Measurements from ENCODE around the gene HM13. TPM values are rescaled to one million over a fixed set of nuclear protein-coding genes. Genes with fewer than 3 reads are reported as not detected.

HM13 gene
- total and polyA plus RNA-seq, 2 of the 13 experiments (the other 11 are each of a cell fraction or from before 2014, with no cell fraction given): 118 to 243 TPM

DNA sequence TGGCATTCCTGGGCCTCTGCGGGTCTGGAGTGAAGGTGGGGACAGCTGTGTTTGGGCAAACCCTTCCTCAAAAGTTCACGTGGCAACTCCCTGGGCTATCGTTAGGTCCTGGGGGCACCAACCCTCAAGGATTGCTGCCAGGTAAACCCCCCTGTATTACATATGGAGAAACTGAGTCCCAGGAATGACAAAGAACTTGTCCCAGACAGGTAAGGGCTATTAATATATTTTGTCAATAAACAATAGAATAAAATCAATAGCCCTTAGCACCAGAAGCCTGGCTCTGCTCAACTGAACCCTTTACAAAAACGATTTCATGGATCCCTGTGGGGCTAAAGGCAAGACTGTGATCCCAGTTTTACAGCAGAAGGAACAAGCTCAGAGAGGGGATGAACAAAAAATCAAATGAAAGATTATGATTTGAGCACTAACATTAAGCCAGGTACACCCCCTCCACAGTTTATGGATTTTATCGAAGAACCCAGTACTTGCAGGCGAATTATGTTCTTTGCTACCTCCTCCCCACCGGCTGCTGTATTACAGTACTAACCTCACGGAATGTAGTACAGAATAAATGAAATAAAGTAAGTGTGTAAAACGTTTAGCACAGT, 93.5 kb downstream of the HM13 start:
- no peak overlapping the region for H2AFZ ChIP-seq (ENCODE audit: low read length)
- peaks cover 19% of the 10 kb centered on the region for H4K20me1 ChIP-seq (ENCODE audit: insufficient read depth, low read length)
- 2% methylated on average over 9 of the region's 9 CpGs for WGBS (ENCODE audit: low lambda C conversion rate)
- H3K4me3 ChIP-seq (replicated peaks in 1 of 3; ENCODE audit: insufficient read depth in 1 of 3, low read depth in 2 of 3, low read length in 3 of 3): peak overlapping the region; percentile 81 to 99 (median 95)
- no TSS peak for BruUV-seq (replicated peaks)
- in situ Hi-C loops (cut with HindIII; ENCODE audit: extremely low pct_ligation_motif_present, low pct_unique_long_range_greater_than_20kb) (no loop called here), intact Hi-C loops (cut with micrococcal nuclease; ENCODE audit: unreplicated experiment) (loop anchor here (5.0 kb wide), 1 partner anchor 115 kb away; the partner anchor contains the start of gene BCL2L1)
- ATAC-seq (no peak), FAIRE-seq (no peak), DNase-seq (ENCODE audit: low spot score) (peak; percentile 62)
- peaks cover 68% of the 10 kb centered on the region for H3K4me1 ChIP-seq (ENCODE audit: insufficient read depth, low read length)
- H3K36me3 ChIP-seq (replicated peaks in 1 of 2; ENCODE audit: control insufficient read depth in 1 of 2, insufficient read depth in 2 of 2, low read length in 2 of 2): peaks cover 0 to 5% of the 10 kb centered on the region in 2 experiments; a peak in 4 of 5 replicates
- peak overlapping the region; percentile 99 for H3K9ac ChIP-seq (ENCODE audit: insufficient read depth, low read depth, low read length)
- peak overlapping the region; percentile 98 for H3K27ac ChIP-seq (ENCODE audit: extremely low read length, insufficient read depth, low read length)
- ChIA-PET CTCF (ENCODE audit: low intra/inter-chr PET ratio, low total read pairs) (interaction anchor here (0.9 to 8.3 kb wide), 2 partner anchors 37 to 45 kb away, joined by 3 to 335 read pairs; no protein-coding TSS in a partner anchor), POLR2A (interaction anchor here (0.6 to 13.6 kb wide), 21 partner anchors 7 to 132 kb away, joined by 3 to 1427 read pairs (median 13); partner anchors contain the start of genes BCL2L1 and TPX2)
- peaks cover 40% of the 10 kb centered on the region for H3K79me2 ChIP-seq (ENCODE audit: insufficient read depth, low read length)
- no peaks in the 10 kb centered on the region for H3K9me3 ChIP-seq (ENCODE audit: low read length)
- H3K27me3 ChIP-seq (ENCODE audit: control insufficient read depth in 1 of 2, insufficient read depth in 2 of 2, low read length in 2 of 2): no peaks in the 10 kb centered on the region; a peak in 1 of 5 replicates
- peak overlapping the region; percentile 94 for H3K4me2 ChIP-seq (ENCODE audit: low read depth, low read length)
- 0 out of 2 replicates have a peak, but pooled peaks have one; percentile 16 for TF ChIP-seq ZNF75D (CRISPR knock-in tag; IDR thresholded peaks at IDR 0.05; ENCODE audit: borderline replicate concordance)
- peak; percentile 91; the same call in 1 of the 2 replicates for TF ChIP-seq CHD4 (IDR thresholded peaks at IDR 0.05; ENCODE audit: borderline replicate concordance, low read length)
- TF ChIP-seq KDM6A (CRISPR knock-in tag; IDR thresholded peaks at IDR 0.05; ENCODE audit: low read depth): peak; percentile 0; the same call in 1 of the 2 replicates
- TF ChIP-seq MTF1 (CRISPR knock-in tag; IDR thresholded peaks at IDR 0.05): no peak
- peak; percentile 3 for TF ChIP-seq TEAD3 (CRISPR knock-in tag; optimal IDR thresholded peaks at IDR 0.05; ENCODE audit: borderline replicate concordance)
- no peak for TF ChIP-seq ZNF432 (CRISPR knock-in tag; IDR thresholded peaks at IDR 0.05; ENCODE audit: borderline replicate concordance)
- no peak for TF ChIP-seq FOSL2 (CRISPR knock-in tag; IDR thresholded peaks at IDR 0.05)
- TF ChIP-seq XBP1 (CRISPR knock-in tag; IDR thresholded peaks at IDR 0.05): no peak; the same call in 1 of the 2 replicates
- peak; percentile 38 for TF ChIP-seq PCBP2 (optimal IDR thresholded peaks at IDR 0.05; ENCODE audit: low read depth, low read length, poor library complexity, severe bottlenecking)
- 0 out of 2 replicates have a peak, but pooled peaks have one; percentile 17 for TF ChIP-seq KLF6 (CRISPR knock-in tag; IDR thresholded peaks at IDR 0.05)
- TF ChIP-seq CAMTA2 (CRISPR knock-in tag; IDR thresholded peaks at IDR 0.05; ENCODE audit: borderline replicate concordance): no peak
- TF ChIP-seq SYNCRIP (IDR thresholded peaks at IDR 0.05; ENCODE audit: insufficient read depth, low read depth, low read length): no peak
- TF ChIP-seq ZNF292 (CRISPR knock-in tag; IDR thresholded peaks at IDR 0.05; ENCODE audit: borderline replicate concordance, low read depth): no peak
- peak; percentile 7; the same call in 1 of the 2 replicates for TF ChIP-seq ZBTB14 (CRISPR knock-in tag; IDR thresholded peaks at IDR 0.05)
- TF ChIP-seq, protein P1, sequence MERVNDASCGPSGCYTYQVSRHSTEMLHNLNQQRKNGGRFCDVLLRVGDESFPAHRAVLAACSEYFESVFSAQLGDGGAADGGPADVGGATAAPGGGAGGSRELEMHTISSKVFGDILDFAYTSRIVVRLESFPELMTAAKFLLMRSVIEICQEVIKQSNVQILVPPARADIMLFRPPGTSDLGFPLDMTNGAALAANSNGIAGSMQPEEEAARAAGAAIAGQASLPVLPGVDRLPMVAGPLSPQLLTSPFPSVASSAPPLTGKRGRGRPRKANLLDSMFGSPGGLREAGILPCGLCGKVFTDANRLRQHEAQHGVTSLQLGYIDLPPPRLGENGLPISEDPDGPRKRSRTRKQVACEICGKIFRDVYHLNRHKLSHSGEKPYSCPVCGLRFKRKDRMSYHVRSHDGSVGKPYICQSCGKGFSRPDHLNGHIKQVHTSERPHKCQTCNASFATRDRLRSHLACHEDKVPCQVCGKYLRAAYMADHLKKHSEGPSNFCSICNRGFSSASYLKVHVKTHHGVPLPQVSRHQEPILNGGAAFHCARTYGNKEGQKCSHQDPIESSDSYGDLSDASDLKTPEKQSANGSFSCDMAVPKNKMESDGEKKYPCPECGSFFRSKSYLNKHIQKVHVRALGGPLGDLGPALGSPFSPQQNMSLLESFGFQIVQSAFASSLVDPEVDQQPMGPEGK (CRISPR knock-in tag; IDR thresholded peaks at IDR 0.05): 0 out of 2 replicates have a peak, but pooled peaks have one; percentile 57
- TF ChIP-seq SMAD3 (CRISPR knock-in tag; IDR thresholded peaks at IDR 0.05): 0 out of 2 replicates have a peak, but pooled peaks have one; percentile 29
- peak; percentile 25; the same call in 1 of the 2 replicates for TF ChIP-seq SP4 (CRISPR knock-in tag; IDR thresholded peaks at IDR 0.05)
- TF ChIP-seq, protein P2, sequence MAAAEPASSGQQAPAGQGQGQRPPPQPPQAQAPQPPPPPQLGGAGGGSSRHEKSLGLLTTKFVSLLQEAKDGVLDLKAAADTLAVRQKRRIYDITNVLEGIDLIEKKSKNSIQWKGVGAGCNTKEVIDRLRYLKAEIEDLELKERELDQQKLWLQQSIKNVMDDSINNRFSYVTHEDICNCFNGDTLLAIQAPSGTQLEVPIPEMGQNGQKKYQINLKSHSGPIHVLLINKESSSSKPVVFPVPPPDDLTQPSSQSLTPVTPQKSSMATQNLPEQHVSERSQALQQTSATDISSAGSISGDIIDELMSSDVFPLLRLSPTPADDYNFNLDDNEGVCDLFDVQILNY (CRISPR knock-in tag; conservative IDR thresholded peaks at IDR 0.05): 0 out of 2 replicates have a peak, but pooled peaks have one; percentile 7

All from HepG2 (cell line).